Mucosa of stomach (tissue), 1 donor: ENCODE data around the gene AMY2A.
"Not testable (repeated sequence)": the region's sequence is repeated elsewhere in the genome, so short reads cannot be mapped to it uniquely, and the experiment has no call there.

Experiments
- H3K27me3 ChIP-seq: one replicate; pipeline ENCODE4 v1.7.0; 2013; ENCODE audit warnings: mild to moderate bottlenecking, low read length; ENCODE audit not compliant: control insufficient read depth, insufficient read depth
- H3K36me3 ChIP-seq: one replicate; pipeline ENCODE4 v1.7.0; 2013; ENCODE audit warnings: low read length; ENCODE audit not compliant: control insufficient read depth, insufficient read depth
- H3K4me1 ChIP-seq: one replicate; pipeline ENCODE4 v1.7.0; 2013; ENCODE audit warnings: mild to moderate bottlenecking, low read length; ENCODE audit not compliant: control insufficient read depth, insufficient read depth
- H3K4me3 ChIP-seq: one replicate; pipeline ENCODE4 v1.7.0; 2013; ENCODE audit warnings: low read length
- H3K9ac ChIP-seq: one replicate; pipeline ENCODE4 v1.7.0; 2013; ENCODE audit warnings: mild to moderate bottlenecking, low read length, moderate library complexity
- H3K9me3 ChIP-seq: one replicate; pipeline ENCODE4 v1.7.0; 2013; ENCODE audit warnings: mild to moderate bottlenecking, low read length, moderate library complexity; ENCODE audit not compliant: control insufficient read depth
- donor health status: Pancreatic carcinoma.

The AMY2A gene

DNA sequence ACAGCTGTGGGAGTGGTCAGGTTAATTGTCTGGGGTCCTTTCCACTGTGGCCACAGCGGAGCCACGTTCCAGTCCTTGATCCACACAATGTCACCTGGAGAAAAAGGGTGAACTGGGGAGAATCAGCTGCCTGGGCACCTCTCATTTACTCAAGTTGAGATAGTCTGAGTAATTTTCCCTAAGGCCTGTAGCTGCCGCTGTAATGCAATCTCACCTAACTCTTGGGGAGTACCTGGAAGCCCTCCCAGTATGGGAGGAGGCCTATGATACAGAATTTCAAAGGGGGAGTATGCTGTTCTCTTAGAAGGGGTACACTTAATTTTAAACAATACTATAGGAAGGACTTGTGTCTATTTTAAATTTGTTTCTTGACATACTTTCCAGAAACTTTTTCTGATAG lies 33.1 kb downstream of the AMY2A start:
- not testable (repeated sequence) for H3K4me3 ChIP-seq

DNA sequence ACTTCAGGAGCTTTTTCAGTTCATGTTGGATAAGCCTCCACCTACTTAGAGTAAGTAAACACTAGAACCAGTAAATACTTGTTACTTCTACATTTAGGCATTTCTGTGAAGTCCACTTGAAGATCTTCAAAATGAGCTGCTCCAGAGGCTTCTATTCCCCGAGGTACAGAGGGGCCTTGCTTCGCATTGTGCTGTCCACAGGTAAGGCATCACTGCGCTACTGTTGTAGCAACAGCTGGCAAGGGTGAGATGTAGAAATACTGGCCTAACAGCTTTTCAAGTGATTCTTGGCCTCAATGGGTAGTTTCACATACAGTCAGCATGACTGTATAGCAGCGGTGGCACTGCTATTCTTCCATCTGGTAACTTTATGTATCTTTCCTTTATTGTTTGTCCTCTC lies 33.7 kb downstream of the AMY2A start:
- H3K9ac ChIP-seq, H3K4me3 ChIP-seq, H3K9me3 ChIP-seq, H3K27me3 ChIP-seq, H3K36me3 ChIP-seq, H3K4me1 ChIP-seq: not testable (repeated sequence)

More for the DNA sequence above, 33.1 kb downstream of the AMY2A start:
- H3K36me3 ChIP-seq, H3K9ac ChIP-seq, H3K4me1 ChIP-seq, H3K9me3 ChIP-seq, H3K27me3 ChIP-seq: not testable (repeated sequence)

DNA sequence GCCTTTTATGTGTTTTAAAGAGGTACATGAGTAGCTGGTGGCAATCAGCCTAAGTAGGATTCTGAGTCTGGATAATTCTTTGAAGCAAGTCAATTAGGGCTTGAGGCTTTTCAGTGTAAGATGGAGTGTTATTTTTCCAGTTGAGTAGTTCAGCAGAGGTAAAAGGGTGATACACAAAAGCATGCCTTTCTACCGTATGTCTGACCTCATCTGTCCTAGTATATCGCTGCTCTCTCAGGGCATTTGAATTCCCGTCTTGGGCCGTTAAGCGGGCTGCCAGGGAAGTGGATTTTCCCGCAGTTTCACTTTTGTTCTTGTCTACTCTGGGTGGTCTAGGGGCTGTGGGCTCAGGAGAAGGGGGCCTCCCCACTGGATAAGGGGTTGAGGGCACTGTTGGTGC lies 36.9 kb downstream of the AMY2A start:
- not testable (repeated sequence) for H3K4me3 ChIP-seq, H3K36me3 ChIP-seq, H3K9me3 ChIP-seq, H3K27me3 ChIP-seq, H3K4me1 ChIP-seq, H3K9ac ChIP-seq

DNA sequence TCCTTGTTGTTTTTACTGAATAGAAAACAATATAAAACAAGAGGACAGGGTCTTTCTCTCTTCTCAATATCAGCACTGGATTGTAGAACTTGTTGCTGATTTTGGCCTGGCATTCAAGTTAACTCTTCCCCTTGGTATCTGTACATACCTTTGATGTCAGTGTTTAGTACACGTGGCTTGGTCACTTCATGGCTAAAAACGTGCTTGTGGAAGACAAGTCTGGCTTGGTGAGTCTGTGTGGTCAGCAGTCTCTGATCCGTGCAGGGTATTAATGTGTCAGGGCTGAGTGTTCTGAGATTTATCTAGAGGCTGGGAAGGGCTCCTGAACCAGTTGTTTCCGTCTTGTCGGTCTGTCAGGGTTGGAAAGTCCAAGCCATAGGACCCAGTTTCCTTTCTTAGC lies 38.2 kb downstream of the AMY2A start, which contains the start of gene AMY1A:
TSS of gene AMY1A (plus strand) at position 301 of the 400 bp plus-strand sequence. CDS start 571 bp downstream, outside the sequence.
- H3K4me3 ChIP-seq: not testable (repeated sequence)

More for the DNA sequence above, 38.2 kb downstream of the AMY2A start, which contains the start of gene AMY1A:
- H3K27me3 ChIP-seq, H3K4me1 ChIP-seq, H3K9me3 ChIP-seq, H3K36me3 ChIP-seq, H3K9ac ChIP-seq: not testable (repeated sequence)
